Measurements from ENCODE around the gene SAAL1.

Gene SAAL1

DNA sequence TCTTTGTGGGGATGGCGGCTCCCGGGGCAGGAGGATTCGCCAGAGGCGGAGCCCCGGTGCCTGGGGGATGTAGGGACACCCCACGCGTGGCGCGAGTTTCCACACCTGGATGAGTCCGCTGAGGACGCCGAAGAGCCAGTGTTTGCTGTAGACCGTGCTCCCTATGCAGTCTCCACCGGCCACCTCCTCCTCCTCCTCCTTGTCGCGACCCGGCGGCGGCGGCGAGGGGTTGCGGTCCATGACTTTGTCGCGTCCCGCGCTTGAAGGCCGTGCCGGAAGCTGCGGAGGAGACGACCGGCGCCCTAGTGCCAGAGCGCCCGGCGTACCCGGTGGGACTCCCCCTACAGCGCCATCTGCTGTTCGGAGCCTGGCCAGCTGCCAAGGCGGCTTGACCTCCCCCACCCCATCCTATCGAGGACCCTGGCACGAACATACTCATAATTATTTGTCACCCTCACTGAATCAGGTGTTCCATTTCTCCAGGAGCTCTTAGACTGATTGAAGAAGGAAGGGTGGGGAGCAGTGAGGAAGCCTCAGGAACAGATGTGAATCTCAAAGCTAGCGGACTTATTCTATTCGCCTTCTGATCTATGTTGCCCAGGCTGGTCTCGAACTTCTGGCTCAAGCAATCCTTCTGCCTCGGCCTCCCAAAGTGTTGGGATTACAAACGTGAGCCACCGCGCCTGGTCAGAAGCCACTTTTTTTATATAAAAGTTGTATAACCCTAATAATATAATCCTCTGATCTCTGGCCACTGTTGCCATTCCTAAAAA is at the start of gene SAAL1 (continued):
- TF ChIP-seq ZNF10 (tag by site-specific recombination; IDR thresholded peaks at IDR 0.05), result no peak
- TF ChIP-seq ZBTB44 (tag by site-specific recombination; IDR thresholded peaks at IDR 0.05), result no peak
- TF ChIP-seq ZSCAN4 (tag by site-specific recombination; IDR thresholded peaks at IDR 0.05), result no peak
- TF ChIP-seq FEZF1 (tag by site-specific recombination; IDR thresholded peaks at IDR 0.05), result no peak
- TF ChIP-seq KLF10 (tag by site-specific recombination; IDR thresholded peaks at IDR 0.05), result 0 out of 2 replicates have a peak, but pooled peaks have one; percentile 32
- TF ChIP-seq, protein P1, sequence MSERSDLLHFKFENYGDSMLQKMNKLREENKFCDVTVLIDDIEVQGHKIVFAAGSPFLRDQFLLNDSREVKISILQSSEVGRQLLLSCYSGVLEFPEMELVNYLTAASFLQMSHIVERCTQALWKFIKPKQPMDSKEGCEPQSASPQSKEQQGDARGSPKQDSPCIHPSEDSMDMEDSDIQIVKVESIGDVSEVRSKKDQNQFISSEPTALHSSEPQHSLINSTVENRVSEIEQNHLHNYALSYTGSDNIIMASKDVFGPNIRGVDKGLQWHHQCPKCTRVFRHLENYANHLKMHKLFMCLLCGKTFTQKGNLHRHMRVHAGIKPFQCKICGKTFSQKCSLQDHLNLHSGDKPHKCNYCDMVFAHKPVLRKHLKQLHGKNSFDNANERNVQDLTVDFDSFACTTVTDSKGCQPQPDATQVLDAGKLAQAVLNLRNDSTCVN (tag by site-specific recombination; optimal IDR thresholded peaks at IDR 0.05), result peak; percentile 67
- TF ChIP-seq, protein P2, sequence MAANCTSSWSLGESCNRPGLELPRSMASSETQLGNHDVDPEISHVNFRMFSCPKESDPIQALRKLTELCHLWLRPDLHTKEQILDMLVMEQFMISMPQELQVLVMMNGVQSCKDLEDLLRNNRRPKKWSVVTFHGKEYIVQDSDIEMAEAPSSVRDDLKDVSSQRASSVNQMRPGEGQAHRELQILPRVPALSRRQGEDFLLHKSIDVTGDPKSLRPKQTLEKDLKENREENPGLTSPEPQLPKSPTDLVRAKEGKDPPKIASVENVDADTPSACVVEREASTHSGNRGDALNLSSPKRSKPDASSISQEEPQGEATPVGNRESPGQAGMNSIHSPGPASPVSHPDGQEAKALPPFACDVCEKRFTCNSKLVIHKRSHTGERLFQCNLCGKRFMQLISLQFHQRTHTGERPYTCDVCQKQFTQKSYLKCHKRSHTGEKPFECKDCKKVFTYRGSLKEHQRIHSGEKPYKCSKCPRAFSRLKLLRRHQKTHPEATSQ (tag by site-specific recombination; IDR thresholded peaks at IDR 0.05), result peak; percentile 71; the same call in 1 of the 2 replicates
- TF ChIP-seq, protein P3, sequence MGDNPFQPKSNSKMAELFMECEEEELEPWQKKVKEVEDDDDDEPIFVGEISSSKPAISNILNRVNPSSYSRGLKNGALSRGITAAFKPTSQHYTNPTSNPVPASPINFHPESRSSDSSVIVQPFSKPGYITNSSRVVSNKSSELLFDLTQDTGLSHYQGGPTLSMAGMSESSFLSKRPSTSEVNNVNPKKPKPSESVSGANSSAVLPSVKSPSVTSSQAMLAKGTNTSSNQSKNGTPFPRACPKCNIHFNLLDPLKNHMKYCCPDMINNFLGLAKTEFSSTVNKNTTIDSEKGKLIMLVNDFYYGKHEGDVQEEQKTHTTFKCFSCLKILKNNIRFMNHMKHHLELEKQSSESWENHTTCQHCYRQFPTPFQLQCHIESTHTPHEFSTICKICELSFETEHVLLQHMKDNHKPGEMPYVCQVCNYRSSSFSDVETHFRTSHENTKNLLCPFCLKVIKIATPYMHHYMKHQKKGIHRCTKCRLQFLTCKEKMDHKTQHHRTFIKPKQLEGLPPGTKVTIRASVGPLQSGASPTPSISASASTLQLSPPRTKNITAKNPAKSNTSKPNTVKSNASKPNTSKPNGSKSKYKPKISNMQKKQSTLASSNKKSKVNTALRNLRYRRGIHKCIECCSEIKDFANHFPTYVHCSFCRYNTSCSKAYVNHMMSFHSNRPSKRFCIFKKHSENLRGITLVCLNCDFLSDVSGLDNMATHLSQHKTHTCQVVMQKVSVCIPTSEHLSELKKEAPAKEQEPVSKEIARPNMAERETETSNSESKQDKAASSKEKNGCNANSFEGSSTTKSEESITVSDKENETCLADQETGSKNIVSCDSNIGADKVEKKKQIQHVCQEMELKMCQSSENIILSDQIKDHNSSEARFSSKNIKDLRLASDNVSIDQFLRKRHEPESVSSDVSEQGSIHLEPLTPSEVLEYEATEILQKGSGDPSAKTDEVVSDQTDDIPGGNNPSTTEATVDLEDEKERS (tag by site-specific recombination; IDR thresholded peaks at IDR 0.05), result no peak
- TF ChIP-seq ZBTB8A (tag by site-specific recombination; IDR thresholded peaks at IDR 0.05), result peak; percentile 70
- TF ChIP-seq, protein P4, sequence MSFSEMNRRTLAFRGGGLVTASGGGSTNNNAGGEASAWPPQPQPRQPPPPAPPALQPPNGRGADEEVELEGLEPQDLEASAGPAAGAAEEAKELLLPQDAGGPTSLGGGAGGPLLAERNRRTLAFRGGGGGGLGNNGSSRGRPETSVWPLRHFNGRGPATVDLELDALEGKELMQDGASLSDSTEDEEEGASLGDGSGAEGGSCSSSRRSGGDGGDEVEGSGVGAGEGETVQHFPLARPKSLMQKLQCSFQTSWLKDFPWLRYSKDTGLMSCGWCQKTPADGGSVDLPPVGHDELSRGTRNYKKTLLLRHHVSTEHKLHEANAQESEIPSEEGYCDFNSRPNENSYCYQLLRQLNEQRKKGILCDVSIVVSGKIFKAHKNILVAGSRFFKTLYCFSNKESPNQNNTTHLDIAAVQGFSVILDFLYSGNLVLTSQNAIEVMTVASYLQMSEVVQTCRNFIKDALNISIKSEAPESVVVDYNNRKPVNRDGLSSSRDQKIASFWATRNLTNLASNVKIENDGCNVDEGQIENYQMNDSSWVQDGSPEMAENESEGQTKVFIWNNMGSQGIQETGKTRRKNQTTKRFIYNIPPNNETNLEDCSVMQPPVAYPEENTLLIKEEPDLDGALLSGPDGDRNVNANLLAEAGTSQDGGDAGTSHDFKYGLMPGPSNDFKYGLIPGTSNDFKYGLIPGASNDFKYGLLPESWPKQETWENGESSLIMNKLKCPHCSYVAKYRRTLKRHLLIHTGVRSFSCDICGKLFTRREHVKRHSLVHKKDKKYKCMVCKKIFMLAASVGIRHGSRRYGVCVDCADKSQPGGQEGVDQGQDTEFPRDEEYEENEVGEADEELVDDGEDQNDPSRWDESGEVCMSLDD (tag by site-specific recombination; IDR thresholded peaks at IDR 0.05), result peak; percentile 74
- TF ChIP-seq, protein P5, sequence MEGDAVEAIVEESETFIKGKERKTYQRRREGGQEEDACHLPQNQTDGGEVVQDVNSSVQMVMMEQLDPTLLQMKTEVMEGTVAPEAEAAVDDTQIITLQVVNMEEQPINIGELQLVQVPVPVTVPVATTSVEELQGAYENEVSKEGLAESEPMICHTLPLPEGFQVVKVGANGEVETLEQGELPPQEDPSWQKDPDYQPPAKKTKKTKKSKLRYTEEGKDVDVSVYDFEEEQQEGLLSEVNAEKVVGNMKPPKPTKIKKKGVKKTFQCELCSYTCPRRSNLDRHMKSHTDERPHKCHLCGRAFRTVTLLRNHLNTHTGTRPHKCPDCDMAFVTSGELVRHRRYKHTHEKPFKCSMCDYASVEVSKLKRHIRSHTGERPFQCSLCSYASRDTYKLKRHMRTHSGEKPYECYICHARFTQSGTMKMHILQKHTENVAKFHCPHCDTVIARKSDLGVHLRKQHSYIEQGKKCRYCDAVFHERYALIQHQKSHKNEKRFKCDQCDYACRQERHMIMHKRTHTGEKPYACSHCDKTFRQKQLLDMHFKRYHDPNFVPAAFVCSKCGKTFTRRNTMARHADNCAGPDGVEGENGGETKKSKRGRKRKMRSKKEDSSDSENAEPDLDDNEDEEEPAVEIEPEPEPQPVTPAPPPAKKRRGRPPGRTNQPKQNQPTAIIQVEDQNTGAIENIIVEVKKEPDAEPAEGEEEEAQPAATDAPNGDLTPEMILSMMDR (tag by site-specific recombination; IDR thresholded peaks at IDR 0.05), result peak; percentile 88
- TF ChIP-seq MYNN (tag by site-specific recombination; IDR thresholded peaks at IDR 0.05; ENCODE audit: borderline replicate concordance), result no peak
- TF ChIP-seq ZNF335 (tag by site-specific recombination; conservative IDR thresholded peaks at IDR 0.05), result peak; percentile 96
- no peak for TF ChIP-seq ZNF776 (tag by site-specific recombination; IDR thresholded peaks at IDR 0.05; ENCODE audit: borderline replicate concordance)
- no peak for TF ChIP-seq HOXD13 (CRISPR knock-in tag; IDR thresholded peaks at IDR 0.05; ENCODE audit: borderline replicate concordance)
- no peak for TF ChIP-seq ZNF146 (tag by site-specific recombination; IDR thresholded peaks at IDR 0.05)
- peak; percentile 51 for TF ChIP-seq SP3 (tag by site-specific recombination; IDR thresholded peaks at IDR 0.05)
- no peak for TF ChIP-seq KLF1 (tag by site-specific recombination; IDR thresholded peaks at IDR 0.05)
- no peak for TF ChIP-seq ZNF560 (tag by site-specific recombination; IDR thresholded peaks at IDR 0.05; ENCODE audit: borderline replicate concordance)
- TF ChIP-seq, protein P6, sequence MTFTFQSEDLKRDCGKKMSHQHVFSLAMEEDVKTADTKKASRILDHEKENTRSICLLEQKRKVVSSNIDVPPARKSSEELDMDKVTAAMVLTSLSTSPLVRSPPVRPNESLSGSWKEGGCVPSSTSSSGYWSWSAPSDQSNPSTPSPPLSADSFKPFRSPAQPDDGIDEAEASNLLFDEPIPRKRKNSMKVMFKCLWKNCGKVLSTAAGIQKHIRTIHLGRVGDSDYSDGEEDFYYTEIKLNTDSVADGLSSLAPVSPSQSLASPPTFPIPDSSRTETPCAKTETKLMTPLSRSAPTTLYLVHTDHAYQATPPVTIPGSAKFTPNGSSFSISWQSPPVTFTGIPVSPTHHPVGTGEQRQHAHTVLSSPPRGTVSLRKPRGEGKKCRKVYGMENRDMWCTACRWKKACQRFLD (tag by site-specific recombination; IDR thresholded peaks at IDR 0.05), result no peak
- no peak for TF ChIP-seq ZNF202 (tag by site-specific recombination; IDR thresholded peaks at IDR 0.05; ENCODE audit: borderline replicate concordance)
- TF ChIP-seq EGR2 (tag by site-specific recombination; IDR thresholded peaks at IDR 0.05; ENCODE audit: low read depth), result 0 out of 2 replicates have a peak, but pooled peaks have one; percentile 18
- peak; percentile 81 for TF ChIP-seq SP7 (tag by site-specific recombination; IDR thresholded peaks at IDR 0.05)
- TF ChIP-seq ZNF132 (tag by site-specific recombination; IDR thresholded peaks at IDR 0.05; ENCODE audit: borderline replicate concordance), result no peak
